Psoas muscle (tissue), 8 donors: ENCODE measurements around the gene SLC25A39. TPM values are rescaled to one million over a fixed set of nuclear protein-coding genes. Genes with fewer than 3 reads are reported as not detected.
A peak's percentile ranks its signal among the peaks of the same experiment; 100 is the strongest.

Experiments used
- ATAC-seq, 4 donors: fragments of 200-7000 bp; cut with Tn5 transposase; one replicate each; pipeline ENCODE4 v1.9.1; 2020; ENCODE audit warnings: moderate library complexity in 3 of 4, mild to moderate bottlenecking in 2 of 4
- DNase-seq, 2 donors: peaks; one replicate each; pipeline ENCODE4 v3.0.0-alpha.2; 2020
- H3K27ac ChIP-seq: fragments of 200-600 bp; one replicate; pipeline ENCODE4 v1.8.0; 2022
- H3K27me3 ChIP-seq, 3 donors: fragments of 200-600 bp in 1 of 3; one replicate each; pipeline versions ENCODE4 v1.6.1 to v1.8.0; 2013 to 2022; ENCODE audit warnings: low read length in 2 of 3, mild to moderate bottlenecking in 2 of 3, moderate library complexity in 1 of 3; ENCODE audit not compliant: insufficient read depth in 3 of 3
- H3K36me3 ChIP-seq, 2 donors: fragments of 200-600 bp in 1 of 2; one replicate each; pipeline versions ENCODE4 v1.6.1 to v1.8.0; 2013 to 2022; ENCODE audit warnings: low read depth in 1 of 2, mild to moderate bottlenecking in 1 of 2, moderate library complexity in 1 of 2; ENCODE audit not compliant: insufficient read depth in 1 of 2
- H3K4me1 ChIP-seq: fragments of 200-600 bp; one replicate; pipeline ENCODE4 v1.8.0; 2022
- H3K4me3 ChIP-seq: fragments of 200-600 bp; one replicate; pipeline ENCODE4 v1.8.0; 2022; ENCODE audit warnings: mild to moderate bottlenecking
- H3K9me3 ChIP-seq: fragments of 200-600 bp; one replicate; pipeline ENCODE4 v1.8.0; 2022
- CTCF ChIP-seq: fragments of 200-600 bp; IDR thresholded peaks from one replicate; pipeline ENCODE4 v1.8.0; 2022; ENCODE audit warnings: antibody characterized with exemption
- WGBS, 3 donors: extraction: QIAGEN DNeasy Blood & Tissue Kit; methylation state at CpG; one replicate each; pipeline versions ENCODE4 v1.1.6 to v1.1.7; 2013; 5-methylcytosine and 5-hydroxymethylcytosine counted together
- intact Hi-C, 2 donors: fragments of 100-400 bp; cut with DNase I; formaldehyde crosslinking; loops; one replicate each; pipeline versions ENCODE4 v1.11.0 to v1.14.2; 2022
- polyA plus RNA-seq, 3 donors: library from polyadenylated mRNA; stranded (reverse); fragments of 200-250 nt; gene quantifications; one replicate each; pipeline ENCODE4 v1.2.3, GENCODE V29; 2013
- total RNA-seq, 4 donors: library from RNA; stranded (reverse); fragmentation: NEBNext Ultra II Directional in 2 of 4; extraction: Animal tissue kit (Norgen Biotek cat#: 25700) in 2 of 4; gene quantifications; one replicate each; pipeline versions ENCODE4 v1.2.1 to v1.2.4, GENCODE V29; 2021 to 2023
- donor health status: healthy with polysubstance abuse.
- donor health status: DM: no; HTN: no; CAD: no; lungs with moderate emphysema.
- donor health status: Bipolar disorder and iron deficiency.
- donor health status: healthy.
- donor health status: DM: yes; HTN: yes; CAD: no.
- donor health status: DM: no; HTN: no; CAD: no.
- donor health status: DM: no; HTN: no; CAD: no.
- donor health status: DM: yes; HTN: yes; CAD: no.

SLC25A39 gene
- total and polyA plus RNA-seq, 7 donors, result 36.4 to 79.3 (median 42.4) TPM

- TF ChIP-seq CTCF, result peak; percentile 31
- 44 to 67% (median 47%) methylated on average over 53 to 77 of the region's 77 CpGs for WGBS, 3 donors
- Histone ChIP-seq H3K4me1 (no peaks in the 10 kb centered on the region), H3K27ac (no peak overlapping the region), H3K27me3 (peaks cover 0 to 1% (median 0%) of the 10 kb centered on the region in 3 donors), H3K4me3 (no peak overlapping the region), H3K36me3 (peaks cover 0 to 30% of the 10 kb centered on the region in 2 donors), H3K9me3 (no peaks in the 10 kb centered on the region)
- DNase-seq, result peak in 1 of 2 donors; percentile 58
- ATAC-seq, result peak in 1 of 4 donors; percentile 39
- intact Hi-C loops, result no loop called here
Measured at GRCh38 chr17:44354582-44355561, 30.2 kb upstream of the SLC25A39 start.

- H3K4me1 ChIP-seq, result no peaks in the 10 kb centered on the region
- H3K27ac ChIP-seq, result no peak overlapping the region
- no peak for TF ChIP-seq CTCF
- peaks cover 0 to 1% (median 0%) of the 10 kb centered on the region in 3 donors for H3K27me3 ChIP-seq
- H3K4me3 ChIP-seq, result peak overlapping the region; percentile 41
- no peak for DNase-seq
- H3K9me3 ChIP-seq, result no peaks in the 10 kb centered on the region
- no peak for ATAC-seq
- H3K36me3 ChIP-seq, result peaks cover 0 to 41% of the 10 kb centered on the region in 2 donors
- 37 to 55% (median 47%) methylated on average over 58 to 98 of the region's 98 CpGs for WGBS, 3 donors
- intact Hi-C loops, result no loop called here
Measured at GRCh38 chr17:44353672-44354331, 29.2 kb upstream of the SLC25A39 start.

- TF ChIP-seq CTCF, result no peak
- Histone ChIP-seq H3K27me3 (peaks cover 0 to 1% (median 0%) of the 10 kb centered on the region in 3 donors), H3K9me3 (no peaks in the 10 kb centered on the region), H3K27ac (no peak overlapping the region), H3K36me3 (peaks cover 0 to 42% of the 10 kb centered on the region in 2 donors), H3K4me1 (no peaks in the 10 kb centered on the region), H3K4me3 (no peak overlapping the region)
- 56 to 68% (median 60%) methylated on average over 18 to 22 of the region's 22 CpGs for WGBS, 3 donors
- no peak for DNase-seq
- no peak for ATAC-seq
- intact Hi-C loops, result no loop called here
Measured at GRCh38 chr17:44352828-44353671, 28.4 kb upstream of the SLC25A39 start.

GRCh38 chr17:44351961-44352827, 27.6 kb upstream of the SLC25A39 start:
- Histone ChIP-seq H3K4me3 (no peak overlapping the region), H3K36me3 (peaks cover 0 to 42% of the 10 kb centered on the region in 2 donors), H3K9me3 (no peaks in the 10 kb centered on the region), H3K27me3 (peaks cover 0 to 1% (median 0%) of the 10 kb centered on the region in 3 donors), H3K4me1 (no peaks in the 10 kb centered on the region), H3K27ac (no peak overlapping the region)
- TF ChIP-seq CTCF, result no peak
- peak in 1 of 4 donors; percentile 19 for ATAC-seq
- 82 to 83% (median 83%) methylated on average over 36 of the region's 36 CpGs for WGBS, 3 donors
- intact Hi-C loops, result no loop called here
- no peak for DNase-seq
